GM19455 (cell line): ENCODE results near the gene HSPBP1.

Source experiments
- ATAC-seq: cut with Tn5 transposase; IDR thresholded peaks from one replicate; pipeline ENCODE4 v1.9.1; 2021; ENCODE audit not compliant: unreplicated experiment

HSPBP1 gene

DNA sequence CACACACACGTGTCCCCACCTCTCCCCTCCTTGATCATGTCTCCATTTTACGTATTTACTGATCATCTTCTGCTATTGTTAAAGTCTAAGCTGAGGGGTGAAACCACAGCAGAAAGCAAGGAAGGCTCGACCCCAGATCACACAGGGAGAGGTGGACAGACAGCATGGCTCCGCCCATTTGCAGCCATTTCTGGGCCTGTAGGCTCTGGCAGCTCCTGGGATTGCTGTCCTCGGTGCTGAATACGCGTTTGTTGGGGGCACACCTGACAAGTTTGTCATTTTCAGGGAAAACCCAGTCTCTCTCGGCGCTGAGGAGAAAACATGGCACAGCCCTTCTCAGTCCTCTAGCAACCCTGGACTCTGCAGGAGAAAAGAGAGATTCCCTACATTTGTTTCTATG is 59.4 kb downstream of the HSPBP1 start:
- no peak for ATAC-seq

DNA sequence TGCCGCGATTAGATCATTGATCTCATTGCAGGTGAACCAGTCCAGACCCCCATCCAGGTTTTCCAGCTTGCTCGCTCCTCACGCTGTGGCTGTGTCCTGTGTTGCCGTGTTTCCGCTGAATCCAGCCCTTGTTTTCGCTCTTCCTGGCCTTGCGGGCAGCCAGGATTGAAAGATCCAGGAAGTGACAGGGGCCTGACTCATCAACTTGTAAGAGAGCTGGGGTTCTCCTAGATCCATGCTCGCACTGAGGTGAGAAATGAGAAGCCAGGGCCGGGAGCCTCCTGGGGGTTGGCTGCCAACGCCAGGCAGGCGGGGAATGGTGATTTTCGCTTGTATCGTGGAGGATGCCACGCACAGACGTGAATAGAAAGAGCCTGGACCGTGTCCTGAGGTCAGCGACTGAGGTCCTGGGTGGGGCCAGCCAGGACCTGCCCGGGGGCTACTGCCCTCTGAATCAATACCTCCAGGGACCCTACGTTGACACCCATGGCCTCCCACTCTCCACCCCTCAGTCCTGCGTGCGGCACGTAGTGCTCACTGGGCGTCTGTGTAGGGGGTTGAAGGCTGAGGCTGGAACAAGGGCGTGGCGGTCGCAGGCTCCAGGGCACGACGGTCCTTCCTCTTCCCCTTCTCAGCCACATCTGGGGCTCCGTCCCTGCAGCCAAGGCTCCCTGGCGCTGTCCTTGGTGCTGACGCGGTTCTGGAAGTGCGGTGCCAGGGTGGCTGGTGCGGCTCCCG is 63.3 kb downstream of the HSPBP1 start:
- no peak for ATAC-seq

- ATAC-seq, result no peak
These were observed 66.4 kb downstream of the HSPBP1 start for GRCh38 chr19:55213547-55213946.

GRCh38 chr19:55212447-55212846 is 67.5 kb downstream of the HSPBP1 start:
- no peak for ATAC-seq
